Retinal pigment epithelial cell (primary cell): ENCODE results near the gene DOK5.

Experiments used
- DNase-seq: peaks from one replicate; pipeline ENCODE4 v3.0.0-alpha.2; 2010; ENCODE audit warnings: low read depth
- H3K4me3 ChIP-seq: 2 replicates; pipeline ENCODE4 v1.5.1; 2011; ENCODE audit warnings: mild to moderate bottlenecking, low read length, control low read depth, moderate library complexity
- TF ChIP-seq, protein P1 (sequence below): conservative IDR thresholded peaks from 2 replicates; pipeline ENCODE4 v1.5.1; 2011; ENCODE audit warnings: low read depth, low read length, control low read depth, inconsistent platforms

DOK5 gene

GRCh38 chr20:54566031-54566688, 90.8 kb downstream of the DOK5 start:
- H3K4me3 ChIP-seq, result no peak overlapping the region
- DNase-seq, result no peak
- TF ChIP-seq, protein P1, sequence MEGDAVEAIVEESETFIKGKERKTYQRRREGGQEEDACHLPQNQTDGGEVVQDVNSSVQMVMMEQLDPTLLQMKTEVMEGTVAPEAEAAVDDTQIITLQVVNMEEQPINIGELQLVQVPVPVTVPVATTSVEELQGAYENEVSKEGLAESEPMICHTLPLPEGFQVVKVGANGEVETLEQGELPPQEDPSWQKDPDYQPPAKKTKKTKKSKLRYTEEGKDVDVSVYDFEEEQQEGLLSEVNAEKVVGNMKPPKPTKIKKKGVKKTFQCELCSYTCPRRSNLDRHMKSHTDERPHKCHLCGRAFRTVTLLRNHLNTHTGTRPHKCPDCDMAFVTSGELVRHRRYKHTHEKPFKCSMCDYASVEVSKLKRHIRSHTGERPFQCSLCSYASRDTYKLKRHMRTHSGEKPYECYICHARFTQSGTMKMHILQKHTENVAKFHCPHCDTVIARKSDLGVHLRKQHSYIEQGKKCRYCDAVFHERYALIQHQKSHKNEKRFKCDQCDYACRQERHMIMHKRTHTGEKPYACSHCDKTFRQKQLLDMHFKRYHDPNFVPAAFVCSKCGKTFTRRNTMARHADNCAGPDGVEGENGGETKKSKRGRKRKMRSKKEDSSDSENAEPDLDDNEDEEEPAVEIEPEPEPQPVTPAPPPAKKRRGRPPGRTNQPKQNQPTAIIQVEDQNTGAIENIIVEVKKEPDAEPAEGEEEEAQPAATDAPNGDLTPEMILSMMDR, result no peak

GRCh38 chr20:54570561-54570960, 95.2 kb downstream of the DOK5 start:
- DNase-seq, result no peak
- TF ChIP-seq, protein P1, result no peak
- H3K4me3 ChIP-seq, result no peak overlapping the region

DNA sequence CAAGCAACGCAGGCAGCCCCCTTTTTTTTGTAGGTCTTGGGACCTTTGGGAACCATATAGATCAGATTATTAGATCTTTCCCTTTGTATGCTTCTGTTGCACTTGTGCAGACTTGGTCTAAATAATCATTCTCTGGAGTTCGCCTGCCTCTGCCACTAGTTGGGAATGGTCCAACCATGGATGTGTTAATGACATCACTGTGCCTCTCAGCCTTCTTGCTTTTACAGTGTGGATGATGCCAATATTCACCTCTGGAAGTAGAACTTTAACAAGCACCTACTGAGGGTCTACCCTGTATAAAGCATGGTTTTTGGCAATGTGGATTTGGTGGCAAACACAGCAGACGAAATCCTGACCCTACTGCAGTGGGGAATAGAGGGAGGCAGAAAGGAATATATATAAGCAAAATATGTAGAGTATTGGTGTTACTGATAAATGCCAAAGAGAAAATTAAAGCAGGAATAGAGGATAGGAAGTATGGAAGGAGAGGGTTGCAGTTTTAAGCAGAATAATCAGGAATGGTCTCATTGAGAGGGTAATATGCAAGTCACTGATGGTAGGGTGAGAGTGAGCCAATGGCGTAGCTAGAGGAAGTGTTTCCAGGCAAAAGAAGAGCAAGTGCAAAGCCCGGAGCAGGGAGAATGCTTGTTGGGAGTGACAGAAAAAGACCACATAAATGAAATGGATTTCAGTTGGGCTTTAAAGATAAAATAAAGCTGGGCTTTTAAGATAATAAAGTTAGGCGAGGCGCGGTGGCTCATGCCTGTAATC, 97.5 kb downstream of the DOK5 start:
- TF ChIP-seq, protein P1, result no peak
- H3K4me3 ChIP-seq, result no peak overlapping the region
- no peak for DNase-seq

GRCh38 chr20:54573838-54574237, 98.4 kb downstream of the DOK5 start:
- H3K4me3 ChIP-seq, result no peak overlapping the region
- DNase-seq, result no peak
- TF ChIP-seq, protein P1, result no peak

DNA sequence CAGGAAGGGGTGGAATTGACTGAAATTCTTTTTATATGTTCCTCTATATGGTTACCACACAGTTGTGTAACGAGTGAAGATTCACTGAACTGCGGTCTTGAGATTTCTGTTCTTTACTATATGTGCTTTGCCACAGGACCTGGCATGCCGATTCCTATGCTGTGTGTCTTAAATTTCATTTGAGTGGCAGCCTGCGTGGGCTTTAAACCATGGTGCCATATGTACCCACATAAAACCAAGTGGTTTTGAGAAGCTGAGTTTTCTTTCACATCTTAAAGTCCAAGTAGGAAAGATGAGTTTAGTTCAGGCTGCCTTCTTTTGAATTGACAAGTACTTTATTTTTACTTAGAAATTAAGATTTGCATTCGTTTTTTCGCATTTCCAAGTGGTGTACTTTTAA, 101.1 kb downstream of the DOK5 start:
- no peak overlapping the region for H3K4me3 ChIP-seq
- TF ChIP-seq, protein P1, result no peak
- no peak for DNase-seq

DNA sequence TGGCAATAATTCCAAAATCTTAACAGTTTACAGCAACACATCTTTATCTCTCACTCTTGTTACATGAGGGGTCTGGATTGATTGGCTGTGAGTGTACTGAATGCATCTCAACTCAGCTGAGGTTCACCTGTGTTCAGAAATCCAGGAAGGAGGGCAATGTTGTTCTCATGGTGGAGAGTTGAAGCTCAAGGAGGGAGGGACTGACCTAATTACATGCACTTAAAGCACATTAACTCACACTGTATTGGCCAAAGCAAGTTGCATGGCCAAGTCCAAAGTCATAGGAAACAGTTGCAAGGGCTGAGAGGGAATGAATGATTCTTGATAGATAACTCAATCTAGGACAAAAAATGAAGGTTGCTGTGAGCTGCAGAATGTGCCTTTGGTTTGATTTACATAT, 102.2 kb downstream of the DOK5 start:
- no peak overlapping the region for H3K4me3 ChIP-seq
- TF ChIP-seq, protein P1, result no peak
- no peak for DNase-seq

- no peak overlapping the region for H3K4me3 ChIP-seq
- no peak for DNase-seq
- TF ChIP-seq, protein P1, result no peak
These were observed 109.8 kb downstream of the DOK5 start for GRCh38 chr20:54585217-54585616.
